Muscle layer of colon (tissue), 2 donors: Measurements from ENCODE around the gene SLFN5.
"Not testable (repeated sequence)": the region's sequence is repeated elsewhere in the genome, so short reads cannot be mapped to it uniquely, and the experiment has no call there.

Experiments
- H3K27ac ChIP-seq: one replicate; pipeline ENCODE4 v1.7.0; 2013; ENCODE audit warnings: low read depth, mild to moderate bottlenecking, low read length, moderate library complexity
- H3K27me3 ChIP-seq, 2 donors: one replicate each; pipeline ENCODE4 v1.7.0; 2013; ENCODE audit warnings: low read length in 2 of 2, mild to moderate bottlenecking in 2 of 2; ENCODE audit not compliant: insufficient read depth in 2 of 2, control insufficient read depth in 1 of 2
- H3K36me3 ChIP-seq: one replicate; pipeline ENCODE4 v1.7.0; 2013; ENCODE audit warnings: mild to moderate bottlenecking, low read length; ENCODE audit not compliant: insufficient read depth
- H3K4me1 ChIP-seq: one replicate; pipeline ENCODE4 v1.7.0; 2013; ENCODE audit warnings: mild to moderate bottlenecking, low read length; ENCODE audit not compliant: insufficient read depth
- H3K4me3 ChIP-seq, 2 donors: one replicate each; pipeline ENCODE4 v1.7.0; 2013; ENCODE audit warnings: low read length in 2 of 2, low read depth in 1 of 2, mild to moderate bottlenecking in 1 of 2, moderate library complexity in 1 of 2
- H3K9ac ChIP-seq: one replicate; pipeline ENCODE4 v1.7.0; 2013; ENCODE audit warnings: low read length
- H3K9me3 ChIP-seq: one replicate; pipeline ENCODE4 v1.7.0; 2013; ENCODE audit warnings: mild to moderate bottlenecking, low read length
- donor health status: abdominal sarcoma.
- donor health status: Adenocarcinoma of cecum.

The SLFN5 gene

DNA sequence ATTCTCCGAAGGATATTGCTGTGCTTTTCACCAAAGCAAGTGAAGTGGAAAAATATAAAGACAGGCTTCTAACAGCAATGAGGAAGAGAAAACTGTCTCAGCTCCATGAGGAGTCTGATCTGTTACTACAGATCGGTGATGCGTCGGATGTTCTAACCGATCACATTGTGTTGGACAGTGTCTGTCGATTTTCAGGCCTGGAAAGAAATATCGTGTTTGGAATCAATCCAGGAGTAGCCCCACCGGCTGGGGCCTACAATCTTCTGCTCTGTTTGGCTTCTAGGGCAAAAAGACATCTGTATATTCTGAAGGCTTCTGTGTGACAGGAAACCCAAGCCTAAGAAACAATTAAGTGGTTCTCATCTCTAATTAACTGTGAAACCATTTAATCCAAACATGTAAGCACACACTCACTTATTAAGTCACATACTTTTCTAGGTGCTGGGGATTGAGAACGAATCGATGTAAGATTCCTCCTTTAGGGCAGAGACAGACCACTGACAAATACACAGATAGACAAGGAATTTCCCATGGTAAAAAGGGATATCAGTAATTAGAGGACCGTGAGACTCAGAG is 22.8 kb downstream of the SLFN5 start:
- Histone ChIP-seq H3K36me3 (peaks cover 28% of the 10 kb centered on the region), H3K4me3 (no peak overlapping the region), H3K9me3 (no peaks in the 10 kb centered on the region), H3K9ac (no peak overlapping the region), H3K27me3 (no peaks in the 10 kb centered on the region), H3K27ac (no peak overlapping the region), H3K4me1 (no peaks in the 10 kb centered on the region)

DNA sequence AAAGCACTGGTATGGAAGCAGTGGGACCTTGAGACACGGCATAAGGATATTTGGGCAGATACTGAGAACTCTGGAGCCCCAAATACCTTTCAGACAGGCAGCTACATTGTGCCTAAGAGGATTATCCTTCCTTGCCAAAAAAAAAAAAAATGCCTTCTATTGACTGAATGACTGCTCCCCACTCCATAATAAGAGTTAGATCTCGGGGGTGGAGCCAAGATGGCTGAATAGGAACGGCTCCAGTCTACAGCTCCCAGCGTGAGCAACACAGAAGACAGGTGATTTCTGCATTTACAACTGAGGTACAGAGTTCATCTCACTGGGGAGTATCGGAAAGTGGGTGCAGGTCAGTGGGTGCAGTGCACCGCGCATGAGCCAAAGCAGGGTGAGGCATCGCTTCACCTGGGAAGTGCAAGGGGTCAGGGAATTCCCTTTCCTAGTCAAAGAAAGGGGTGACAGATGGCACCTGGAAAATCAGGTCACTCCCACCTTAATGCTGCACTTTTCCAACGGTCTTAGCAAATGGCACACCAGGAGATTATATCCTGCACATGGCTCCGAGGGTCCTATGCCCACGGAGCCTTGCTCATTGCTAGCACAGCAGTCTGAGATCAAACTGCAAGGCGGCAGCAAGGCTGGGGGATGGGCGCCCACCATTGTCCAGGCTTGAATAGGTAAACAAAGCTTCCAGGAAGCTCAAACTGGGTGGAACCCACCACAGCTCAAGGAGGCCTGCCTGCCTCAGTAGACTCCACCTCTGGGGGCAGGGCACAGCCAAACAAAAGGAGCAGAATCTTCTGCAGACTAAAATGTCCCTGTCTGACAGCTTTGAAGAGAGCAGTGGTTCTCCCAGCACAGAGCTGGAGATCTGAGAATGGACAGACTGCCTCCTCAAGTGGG is 31.5 kb downstream of the SLFN5 start:
- H3K9me3 ChIP-seq, H3K4me1 ChIP-seq, H3K9ac ChIP-seq, H3K4me3 ChIP-seq, H3K36me3 ChIP-seq, H3K27ac ChIP-seq, H3K27me3 ChIP-seq: not testable (repeated sequence)

DNA sequence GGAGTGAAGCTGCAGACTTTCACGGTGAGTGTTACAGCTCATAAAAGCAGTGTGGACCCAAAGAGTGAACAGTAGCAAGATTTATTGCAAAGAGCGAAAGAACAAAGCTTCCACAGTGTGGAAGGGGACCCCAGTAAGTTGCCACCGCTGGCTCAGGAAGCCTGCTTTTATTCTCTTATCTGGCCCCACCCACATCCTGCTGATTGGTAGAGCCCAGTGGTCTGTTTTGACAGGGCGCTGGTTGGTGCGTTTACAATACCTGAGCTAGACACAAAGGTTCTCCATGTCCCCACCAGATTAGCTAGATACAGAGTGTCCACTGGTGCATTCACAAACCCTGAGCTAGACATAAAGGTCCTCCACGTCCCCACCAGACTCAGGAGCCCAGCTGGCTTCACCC is 35.6 kb downstream of the SLFN5 start:
- H3K9me3 ChIP-seq, H3K27ac ChIP-seq, H3K36me3 ChIP-seq, H3K27me3 ChIP-seq, H3K4me1 ChIP-seq, H3K4me3 ChIP-seq, H3K9ac ChIP-seq: not testable (repeated sequence)

DNA sequence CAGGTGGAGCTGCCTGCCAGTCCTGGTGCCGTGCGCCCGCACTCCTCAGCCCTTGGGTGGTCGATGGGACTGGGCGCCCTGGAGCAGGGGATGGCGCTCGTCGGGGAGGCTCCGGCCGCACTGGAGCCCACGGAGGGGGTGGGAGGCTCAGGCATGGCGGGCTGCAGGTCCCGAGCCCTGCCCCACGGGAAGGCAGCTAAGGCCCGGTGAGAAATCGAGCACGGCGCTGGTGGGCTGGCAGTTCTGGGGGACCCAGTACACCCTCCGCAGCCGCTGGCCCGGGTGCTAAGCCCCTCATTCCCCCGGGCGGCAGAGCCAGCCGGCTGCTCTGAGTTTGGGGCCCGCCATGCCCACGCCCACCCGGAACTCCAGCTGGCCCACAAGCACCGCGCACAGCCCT is 36.0 kb downstream of the SLFN5 start:
- H3K36me3 ChIP-seq, H3K4me3 ChIP-seq, H3K27ac ChIP-seq, H3K9me3 ChIP-seq, H3K4me1 ChIP-seq, H3K9ac ChIP-seq, H3K27me3 ChIP-seq: not testable (repeated sequence)

DNA sequence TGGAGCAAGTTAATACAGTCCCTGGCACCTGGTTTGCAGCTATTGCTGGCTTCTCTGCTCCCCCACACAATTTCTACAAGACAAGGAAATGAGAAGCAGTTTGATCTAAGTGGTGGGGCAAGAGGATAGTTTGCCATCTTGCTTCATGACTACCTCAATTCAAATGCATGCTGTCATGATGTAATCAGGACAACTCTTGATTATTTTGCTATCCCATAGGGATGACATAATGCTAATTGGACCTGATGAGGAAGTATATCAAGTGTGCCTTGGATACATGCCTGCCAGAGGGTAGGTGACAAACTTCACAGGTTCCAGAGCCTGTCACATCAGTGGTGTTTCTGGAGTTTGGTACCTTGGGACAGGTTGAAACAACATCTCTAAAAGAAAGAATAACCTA is 40.9 kb downstream of the SLFN5 start:
- no peak overlapping the region for H3K27ac ChIP-seq
- no peaks in the 10 kb centered on the region for H3K36me3 ChIP-seq
- H3K4me1 ChIP-seq: no peaks in the 10 kb centered on the region
- no peaks in the 10 kb centered on the region for H3K9me3 ChIP-seq
- H3K9ac ChIP-seq: no peak overlapping the region
- no peaks in the 10 kb centered on the region for H3K27me3 ChIP-seq
- H3K4me3 ChIP-seq: no peak overlapping the region

DNA sequence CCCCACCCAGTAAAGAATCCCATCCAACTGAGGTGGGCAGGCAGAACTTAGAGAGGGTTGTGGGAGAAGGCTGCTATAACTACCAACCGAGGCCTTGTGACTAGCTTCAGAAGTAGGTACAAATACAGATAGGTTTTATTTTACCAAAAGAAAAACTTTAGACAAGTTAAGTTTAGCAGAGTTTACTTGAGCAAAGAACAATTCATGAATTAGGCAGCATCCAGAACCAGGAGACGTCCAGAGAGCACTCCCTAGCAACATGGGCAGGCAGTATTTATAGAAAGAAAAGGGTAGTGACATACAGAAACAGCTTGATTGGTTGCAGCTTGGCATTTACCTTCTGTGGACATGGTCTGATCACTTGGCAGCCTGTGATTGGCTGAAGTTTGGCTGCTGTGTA is 42.1 kb downstream of the SLFN5 start:
- no peaks in the 10 kb centered on the region for H3K36me3 ChIP-seq
- H3K9ac ChIP-seq: no peak overlapping the region
- H3K9me3 ChIP-seq: no peaks in the 10 kb centered on the region
- H3K4me3 ChIP-seq: no peak overlapping the region
- H3K27ac ChIP-seq: no peak overlapping the region
- no peaks in the 10 kb centered on the region for H3K27me3 ChIP-seq
- H3K4me1 ChIP-seq: no peaks in the 10 kb centered on the region

DNA sequence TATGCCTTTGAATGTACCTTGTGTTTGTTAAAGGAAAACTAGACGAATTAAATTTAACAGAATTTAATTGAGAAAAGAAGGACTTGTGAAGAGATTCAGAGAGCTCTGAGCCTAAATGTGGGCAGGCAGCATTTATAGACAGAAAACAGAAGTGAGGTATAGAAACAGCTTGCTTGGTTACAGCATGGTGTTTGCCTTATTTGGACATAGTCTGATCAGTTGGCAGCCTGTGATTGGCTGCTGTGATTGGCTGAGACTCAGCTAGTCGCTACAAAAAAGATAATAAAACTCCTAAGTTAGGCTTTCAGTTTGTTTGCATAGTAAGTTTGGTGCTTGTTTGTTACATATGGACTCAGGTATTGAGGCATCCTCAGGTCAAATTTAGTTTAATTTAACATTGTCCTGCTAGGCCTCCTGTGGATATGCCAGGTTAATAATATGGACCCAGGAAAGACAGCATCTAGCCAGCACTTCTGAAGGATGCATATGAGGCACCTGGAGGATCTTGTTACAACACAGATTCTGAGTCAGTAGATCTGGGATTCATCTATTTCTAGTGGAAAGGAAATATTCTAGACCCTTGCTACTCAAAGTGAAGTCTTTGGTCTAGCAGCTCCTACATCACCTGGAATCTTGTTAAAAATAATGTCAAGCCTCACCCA is 43.4 kb downstream of the SLFN5 start:
- no peak overlapping the region for H3K4me3 ChIP-seq
- H3K9me3 ChIP-seq: no peaks in the 10 kb centered on the region
- H3K36me3 ChIP-seq: no peaks in the 10 kb centered on the region
- H3K27ac ChIP-seq: no peak overlapping the region
- H3K27me3 ChIP-seq: no peaks in the 10 kb centered on the region
- H3K4me1 ChIP-seq: no peaks in the 10 kb centered on the region
- no peak overlapping the region for H3K9ac ChIP-seq

DNA sequence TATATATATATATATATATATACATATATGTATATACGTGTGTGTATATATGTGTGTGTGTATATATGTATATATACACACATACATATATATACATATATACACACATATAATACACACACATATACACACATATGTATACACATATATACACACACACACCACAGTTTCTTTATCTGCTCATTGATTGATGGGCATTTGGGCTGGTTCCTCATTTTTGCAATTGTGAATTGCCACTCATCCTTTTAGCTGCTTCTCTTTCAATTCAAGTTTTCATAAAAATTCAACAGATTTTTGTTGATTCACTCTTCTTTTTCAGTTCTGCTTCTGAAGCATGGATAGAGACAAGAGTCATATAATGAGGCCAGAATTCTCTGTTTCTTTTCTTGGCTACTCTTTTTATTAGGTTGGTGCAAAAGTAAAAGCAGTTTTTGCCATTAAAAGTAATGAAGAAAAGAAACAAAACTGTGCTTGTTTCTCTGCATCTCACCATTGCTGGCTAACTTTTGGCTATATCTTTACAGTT is 44.5 kb downstream of the SLFN5 start:
- no peak overlapping the region for H3K9ac ChIP-seq
- no peaks in the 10 kb centered on the region for H3K9me3 ChIP-seq
- no peak overlapping the region for H3K27ac ChIP-seq
- no peaks in the 10 kb centered on the region for H3K36me3 ChIP-seq
- H3K27me3 ChIP-seq: no peaks in the 10 kb centered on the region
- H3K4me3 ChIP-seq: no peak overlapping the region
- H3K4me1 ChIP-seq: no peaks in the 10 kb centered on the region

DNA sequence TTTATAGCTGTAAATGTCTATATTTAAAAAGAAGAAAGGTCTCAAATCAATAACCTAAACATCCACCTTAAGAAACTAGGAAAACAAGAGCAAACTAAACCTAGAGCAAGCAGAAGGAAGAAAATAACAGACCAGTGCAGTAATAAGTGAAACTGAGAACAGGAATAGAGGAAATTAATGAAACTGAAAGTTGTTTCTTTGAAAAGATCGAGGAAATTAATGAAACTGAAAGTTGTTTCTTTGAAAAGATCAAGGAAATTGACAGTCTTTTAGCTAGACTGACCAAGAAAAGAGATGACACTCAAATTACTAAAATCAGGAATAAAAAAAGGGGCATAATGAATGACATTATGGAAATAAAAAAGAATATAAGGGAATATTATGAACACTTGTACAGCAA is 46.4 kb downstream of the SLFN5 start:
- Histone ChIP-seq H3K27ac (no peak overlapping the region), H3K4me3 (no peak overlapping the region), H3K9ac (no peak overlapping the region)

DNA sequence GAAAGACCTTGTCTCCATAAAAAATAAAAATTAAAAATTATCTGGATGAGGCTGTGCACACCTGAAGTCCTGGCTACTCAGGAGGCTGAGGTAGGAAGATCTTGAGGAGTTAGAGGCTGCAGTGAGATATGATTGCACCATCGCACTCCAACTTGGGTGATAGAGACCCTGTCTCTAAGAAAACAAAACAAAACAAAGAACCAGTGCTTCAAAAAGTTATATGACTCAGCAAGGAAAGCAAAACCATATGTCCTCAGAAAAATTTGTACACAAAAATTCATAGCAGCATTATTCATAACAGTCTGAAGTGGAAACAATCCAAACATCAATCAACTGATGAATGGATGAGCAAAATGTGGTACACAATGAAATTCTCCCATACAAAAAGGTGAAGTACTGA is 48.9 kb downstream of the SLFN5 start:
- Histone ChIP-seq H3K9me3 (no peaks in the 10 kb centered on the region), H3K27me3 (no peaks in the 10 kb centered on the region), H3K4me3 (no peak overlapping the region), H3K36me3 (no peaks in the 10 kb centered on the region), H3K4me1 (no peaks in the 10 kb centered on the region), H3K9ac (no peak overlapping the region), H3K27ac (no peak overlapping the region)

More for the DNA sequence above, 46.4 kb downstream of the SLFN5 start:
- no peaks in the 10 kb centered on the region for H3K4me1 ChIP-seq
- H3K27me3 ChIP-seq: no peaks in the 10 kb centered on the region
- no peaks in the 10 kb centered on the region for H3K36me3 ChIP-seq
- H3K9me3 ChIP-seq: no peaks in the 10 kb centered on the region

DNA sequence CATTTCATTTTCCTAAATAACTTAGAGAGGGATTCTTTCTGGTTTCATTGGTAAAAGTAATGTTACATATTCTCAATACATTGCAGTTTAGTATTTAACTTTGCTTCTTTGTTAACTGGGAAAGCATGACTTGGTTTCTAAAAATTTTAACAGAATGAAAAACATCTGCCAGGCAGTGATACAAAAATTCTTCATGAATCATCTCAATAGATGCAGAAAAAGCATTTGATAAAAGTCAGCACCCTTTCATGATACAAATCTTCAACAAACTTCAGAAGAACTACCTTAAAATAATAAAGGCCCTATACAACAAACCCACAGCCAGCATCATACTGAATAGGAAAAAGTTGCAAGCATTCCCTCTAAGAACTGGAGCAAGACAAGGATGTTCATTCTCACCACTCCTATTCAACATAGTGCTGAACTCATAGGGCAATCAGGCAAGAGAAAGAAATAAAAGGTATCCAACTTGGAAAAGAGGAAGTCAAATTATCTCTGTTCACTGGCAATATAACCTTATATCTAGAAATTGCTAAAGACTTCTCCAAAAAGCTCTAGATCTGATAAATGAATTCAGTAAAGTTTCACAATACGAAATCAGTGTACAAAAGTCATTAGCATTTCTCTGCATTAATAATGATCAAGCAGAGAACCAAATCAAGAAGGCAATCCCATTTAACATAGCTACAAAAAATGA is 50.4 kb downstream of the SLFN5 start:
- Histone ChIP-seq H3K27ac (no peak overlapping the region), H3K9ac (no peak overlapping the region), H3K4me3 (no peak overlapping the region), H3K9me3 (no peaks in the 10 kb centered on the region), H3K4me1 (no peaks in the 10 kb centered on the region), H3K27me3 (no peaks in the 10 kb centered on the region), H3K36me3 (no peaks in the 10 kb centered on the region)
